Activated naive CD8-positive, alpha-beta T cell (primary cell): ENCODE results near the gene KIAA2012.

Experiments
- H3K27ac Mint-ChIP-seq: one replicate; pipeline ENCODE4 v1.8.0; 2021; ENCODE audit warnings: mixed read lengths
- H3K27me3 Mint-ChIP-seq: one replicate; pipeline ENCODE4 v1.8.0; 2021; ENCODE audit warnings: mixed read lengths
- H3K36me3 Mint-ChIP-seq: one replicate; pipeline ENCODE4 v1.8.0; 2021; ENCODE audit warnings: mixed read lengths
- H3K4me1 Mint-ChIP-seq: one replicate; pipeline ENCODE4 v1.8.0; 2021; ENCODE audit warnings: low read depth, mixed read lengths
- H3K4me3 Mint-ChIP-seq: one replicate; pipeline ENCODE4 v1.8.0; 2021; ENCODE audit warnings: mild to moderate bottlenecking, mixed read lengths
- H3K9me3 Mint-ChIP-seq: one replicate; pipeline ENCODE4 v1.8.0; 2021; ENCODE audit warnings: low read depth, mixed read lengths

Gene KIAA2012

DNA sequence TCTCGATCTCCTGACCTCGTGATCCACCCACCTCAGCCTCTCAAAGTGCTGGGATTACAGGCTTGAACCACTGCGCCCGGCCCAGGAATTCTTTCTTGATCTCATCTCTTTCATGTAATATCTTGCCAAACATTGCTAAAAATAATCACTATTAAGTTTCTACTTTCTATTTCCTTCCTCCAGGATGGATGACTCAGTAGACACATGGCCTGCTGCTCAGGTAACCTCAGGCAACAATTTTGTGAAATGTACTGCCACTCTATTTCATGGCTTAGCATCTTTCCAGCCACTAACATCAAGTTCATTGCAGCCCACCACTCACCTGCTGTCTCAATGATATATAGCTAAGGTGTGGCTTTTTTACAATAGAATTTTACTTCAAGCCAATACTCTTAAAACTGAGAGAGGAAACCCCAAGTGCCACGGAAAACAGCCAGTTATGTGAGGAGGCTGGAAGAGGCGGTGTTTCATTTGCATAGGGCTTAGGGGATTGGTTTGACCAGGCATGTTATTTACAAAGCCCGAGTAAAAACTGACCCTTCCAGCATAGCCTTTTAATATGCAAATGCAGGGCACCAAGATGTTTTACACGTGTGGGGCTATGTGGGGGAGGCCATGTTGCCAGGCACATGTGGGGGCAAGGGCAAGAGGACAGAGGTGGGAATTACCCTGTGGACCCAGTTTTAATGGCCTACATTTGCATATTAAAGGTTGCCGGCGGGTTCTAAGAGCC, 176.6 kb downstream of the KIAA2012 start:
- H3K27me3 Mint-ChIP-seq, result peaks cover 2% of the 10 kb centered on the region
- no peaks in the 10 kb centered on the region for H3K9me3 Mint-ChIP-seq
- H3K36me3 Mint-ChIP-seq, result peaks cover 2% of the 10 kb centered on the region
- no peak overlapping the region for H3K27ac Mint-ChIP-seq
- no peak overlapping the region for H3K4me3 Mint-ChIP-seq
- H3K4me1 Mint-ChIP-seq, result peaks cover 3% of the 10 kb centered on the region

DNA sequence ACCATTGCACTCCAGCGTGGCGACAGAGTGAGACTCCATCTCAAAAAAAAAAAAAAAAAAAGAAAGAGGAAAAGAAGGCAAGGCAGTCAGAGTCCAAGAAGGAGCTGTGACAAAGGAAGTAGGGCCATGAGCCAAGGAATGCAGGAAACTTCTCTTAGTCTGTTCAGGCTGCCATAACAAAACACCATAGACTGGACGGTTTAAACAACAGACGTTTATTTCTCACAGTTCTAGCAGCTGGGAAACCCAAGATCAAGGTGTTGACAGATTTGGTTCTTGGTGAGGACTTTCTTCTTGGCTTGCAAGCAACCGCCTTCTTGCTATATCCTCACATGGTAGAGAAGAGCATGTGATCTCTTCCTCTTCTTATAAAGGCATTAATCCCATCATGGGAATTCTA, 178.4 kb downstream of the KIAA2012 start:
- Mint-ChIP-seq H3K4me3 (no peak overlapping the region), H3K27ac (no peak overlapping the region), H3K36me3 (peaks cover 2% of the 10 kb centered on the region), H3K27me3 (peaks cover under 1% of the 10 kb centered on the region), H3K9me3 (no peaks in the 10 kb centered on the region), H3K4me1 (peaks cover 3% of the 10 kb centered on the region)
